ENCODE results near the gene RFX2.
"Not testable (repeated sequence)": the region's sequence is repeated elsewhere in the genome, so short reads cannot be mapped to it uniquely, and the experiment has no call there.

RFX2 gene

GRCh38 chr19:5961641-5961968, 148.7 kb downstream of the RFX2 start:
- not testable (repeated sequence) for H3K9me3 Mint-ChIP-seq, DNase-seq, H3K27me3 Mint-ChIP-seq
- H3K4me3 Mint-ChIP-seq: peak overlapping the region; percentile 66 to 70
- ATAC-seq (replicated peaks): peak; percentile 31
- peaks cover 26% of the 10 kb centered on the region for H3K36me3 Mint-ChIP-seq (ENCODE audit: insufficient read depth)
- H3K4me1 Mint-ChIP-seq (ENCODE audit: low read depth in 2 of 2): peaks cover 63 to 66% of the 10 kb centered on the region in 2 donors
- H3K27ac Mint-ChIP-seq: peak overlapping the region; percentile 95 to 97

DNA sequence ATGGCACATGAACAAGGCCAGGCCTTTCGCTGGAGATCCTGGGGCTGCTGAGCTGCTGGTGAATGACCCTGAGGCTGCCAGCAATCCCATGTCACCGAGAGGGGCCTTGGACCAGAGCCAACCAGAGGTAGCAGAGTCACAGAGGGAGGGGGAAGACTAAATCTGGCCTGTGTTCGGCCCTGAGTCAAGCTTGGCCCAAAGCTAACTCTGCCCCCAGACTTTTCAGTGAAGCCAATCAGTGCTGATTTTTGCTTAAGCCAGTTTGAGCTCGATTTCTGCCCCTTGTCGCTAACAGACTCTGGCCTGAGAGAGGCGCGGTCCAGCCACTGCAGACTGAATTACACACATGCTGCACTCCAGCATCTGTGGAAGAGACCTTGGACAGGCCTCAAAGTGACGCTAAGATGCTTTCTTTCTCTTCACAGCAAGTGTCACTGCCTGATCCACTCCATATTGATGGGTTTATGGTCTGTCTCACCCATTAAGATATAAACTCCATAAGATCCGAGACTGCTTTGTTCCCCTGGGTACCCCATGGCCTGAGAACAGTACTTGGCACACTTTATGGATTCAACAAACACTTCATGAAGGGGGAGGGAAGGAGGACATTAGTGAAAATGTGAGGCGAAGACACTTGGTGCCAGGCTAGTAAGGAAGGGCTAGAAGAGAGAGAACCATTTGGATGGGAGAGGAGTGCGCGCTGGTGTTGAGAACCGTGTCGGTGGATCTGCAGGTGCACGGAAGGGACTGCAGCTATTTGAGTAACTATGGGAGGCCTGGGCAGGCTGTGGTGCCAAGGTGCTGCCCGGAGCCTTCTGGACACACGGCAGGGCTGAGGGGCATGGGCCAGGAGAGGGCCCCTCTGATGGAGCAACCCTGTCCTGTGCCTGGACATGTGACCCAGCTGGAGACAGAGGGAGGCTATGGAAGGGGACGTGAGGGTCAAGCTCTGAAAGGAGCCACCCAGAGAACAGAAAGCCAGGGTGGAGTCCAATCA, 150.0 kb downstream of the RFX2 start:
- Mint-ChIP-seq H3K27ac (peak overlapping the region; percentile 95 to 97), H3K4me3 (peak overlapping the region; percentile 58 to 70), H3K4me1 (ENCODE audit: low read depth in 2 of 2) (peaks cover 65 to 73% of the 10 kb centered on the region in 2 donors), H3K9me3 (no peaks in the 10 kb centered on the region), H3K27me3 (no peaks in the 10 kb centered on the region), H3K36me3 (ENCODE audit: insufficient read depth) (peaks cover 34% of the 10 kb centered on the region)
- ATAC-seq (replicated peaks) (no peak), DNase-seq (no peak)

GRCh38 chr19:5959260-5960004, 150.9 kb downstream of the RFX2 start:
- H3K4me3 Mint-ChIP-seq: peak overlapping the region; percentile 14 to 31
- H3K9me3 Mint-ChIP-seq: no peaks in the 10 kb centered on the region
- H3K27me3 Mint-ChIP-seq: no peaks in the 10 kb centered on the region
- peaks cover 37% of the 10 kb centered on the region for H3K36me3 Mint-ChIP-seq (ENCODE audit: insufficient read depth)
- no peak for ATAC-seq (replicated peaks)
- peak overlapping the region; percentile 95 to 97 for H3K27ac Mint-ChIP-seq
- H3K4me1 Mint-ChIP-seq (ENCODE audit: low read depth in 2 of 2): peaks cover 66 to 68% of the 10 kb centered on the region in 2 donors
- no peak for DNase-seq

GRCh38 chr19:5958851-5959122, 151.5 kb downstream of the RFX2 start:
- H3K4me3 Mint-ChIP-seq: no peak overlapping the region
- H3K9me3 Mint-ChIP-seq: no peaks in the 10 kb centered on the region

GRCh38 chr19:5958074-5958850, 152.0 kb downstream of the RFX2 start:
- H3K9me3 Mint-ChIP-seq: no peaks in the 10 kb centered on the region
- no peak for ATAC-seq (replicated peaks)
- peaks cover 35% of the 10 kb centered on the region for H3K36me3 Mint-ChIP-seq (ENCODE audit: insufficient read depth)
- peak overlapping the region; percentile 60 to 75 for H3K27ac Mint-ChIP-seq
- H3K4me1 Mint-ChIP-seq (ENCODE audit: low read depth in 2 of 2): peaks cover 68 to 72% of the 10 kb centered on the region in 2 donors
- peak overlapping the region in 1 of 2 donors; percentile 38 for H3K4me3 Mint-ChIP-seq
- no peaks in the 10 kb centered on the region for H3K27me3 Mint-ChIP-seq
- DNase-seq: no peak

More at GRCh38 chr19:5958851-5959122, 151.5 kb downstream of the RFX2 start:
- H3K4me1 Mint-ChIP-seq (ENCODE audit: low read depth in 2 of 2): peaks cover 66 to 68% of the 10 kb centered on the region in 2 donors
- DNase-seq (no peak), ATAC-seq (replicated peaks) (no peak)
- no peaks in the 10 kb centered on the region for H3K27me3 Mint-ChIP-seq
- peaks cover 35% of the 10 kb centered on the region for H3K36me3 Mint-ChIP-seq (ENCODE audit: insufficient read depth)
- H3K27ac Mint-ChIP-seq: peak overlapping the region; percentile 75 to 97

DNA sequence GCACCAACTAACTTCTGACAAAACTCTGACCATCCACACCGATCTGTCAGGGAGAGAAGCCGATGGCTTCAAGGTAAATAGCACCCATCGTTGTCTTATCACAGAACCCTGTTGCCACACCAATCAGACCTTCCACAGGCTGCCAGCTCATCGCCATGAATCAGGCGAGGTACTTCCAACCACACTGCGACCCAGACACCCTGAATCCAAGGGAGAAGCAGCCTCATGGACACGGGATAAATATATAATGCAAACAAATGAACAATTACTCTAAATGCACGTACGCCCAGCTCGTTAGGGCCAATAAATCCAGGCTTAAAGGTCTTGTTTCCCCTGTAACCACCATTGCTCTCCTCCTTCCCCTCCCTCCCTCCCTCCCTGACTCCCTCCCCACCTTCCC, 153.1 kb downstream of the RFX2 start:
- peaks cover 70% of the 10 kb centered on the region in 2 donors for H3K4me1 Mint-ChIP-seq (ENCODE audit: low read depth in 2 of 2)
- DNase-seq (no peak), ATAC-seq (replicated peaks) (no peak)
- no peaks in the 10 kb centered on the region for H3K9me3 Mint-ChIP-seq
- H3K27ac Mint-ChIP-seq: peak overlapping the region; percentile 60 to 75
- peaks cover 34% of the 10 kb centered on the region for H3K36me3 Mint-ChIP-seq (ENCODE audit: insufficient read depth)
- no peaks in the 10 kb centered on the region for H3K27me3 Mint-ChIP-seq
- no peak overlapping the region for H3K4me3 Mint-ChIP-seq

DNA sequence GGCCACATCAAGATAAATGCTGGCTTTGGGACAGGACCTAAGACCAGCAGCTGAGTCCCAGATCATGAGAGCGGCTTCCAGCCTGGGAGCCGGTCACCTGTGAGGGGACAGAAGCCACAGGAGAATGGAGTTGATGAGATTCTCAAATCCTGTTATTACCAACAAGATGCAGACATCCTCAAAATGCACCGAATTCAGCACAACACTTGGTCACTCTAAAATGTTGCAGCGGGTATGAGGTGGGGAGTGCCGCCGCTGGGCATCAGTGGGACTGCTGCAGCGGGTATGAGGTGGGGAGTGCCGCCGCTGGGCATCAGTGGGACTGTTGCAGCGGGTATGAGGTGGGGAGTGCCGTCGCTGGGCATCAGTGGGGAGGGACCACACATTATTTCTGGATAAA, 153.6 kb downstream of the RFX2 start:
- peak overlapping the region; percentile 60 to 75 for H3K27ac Mint-ChIP-seq

DNA sequence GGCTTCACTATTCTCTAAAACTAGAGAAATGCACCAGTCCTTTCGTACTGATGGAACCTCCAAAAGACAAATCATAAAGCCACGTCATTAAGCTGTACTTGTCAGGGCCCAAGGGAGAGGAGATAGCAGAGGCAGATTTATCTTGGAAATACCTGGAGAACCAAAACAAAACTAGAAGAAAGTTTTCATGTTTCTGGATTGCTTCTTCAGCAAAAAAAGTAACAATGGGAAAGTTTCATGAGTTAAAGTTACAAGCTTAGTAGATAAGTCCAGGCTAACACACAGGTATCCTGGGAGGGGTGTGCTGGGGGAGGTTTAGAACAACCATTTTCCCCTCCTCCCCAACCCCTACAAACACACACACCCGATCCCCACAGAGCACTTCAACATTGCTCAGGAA, 154.0 kb downstream of the RFX2 start:
- ATAC-seq (replicated peaks): no peak
- H3K9me3 Mint-ChIP-seq: no peaks in the 10 kb centered on the region
- H3K4me1 Mint-ChIP-seq (ENCODE audit: low read depth in 2 of 2): peaks cover 64 to 65% of the 10 kb centered on the region in 2 donors
- no peak for DNase-seq
- peak overlapping the region in 1 of 2 donors; percentile 60 for H3K27ac Mint-ChIP-seq
- H3K36me3 Mint-ChIP-seq (ENCODE audit: insufficient read depth): peaks cover 25% of the 10 kb centered on the region
- H3K27me3 Mint-ChIP-seq: no peaks in the 10 kb centered on the region
- no peak overlapping the region for H3K4me3 Mint-ChIP-seq

More for the DNA sequence above, 153.6 kb downstream of the RFX2 start:
- ATAC-seq (replicated peaks): no peak
- peaks cover 29% of the 10 kb centered on the region for H3K36me3 Mint-ChIP-seq (ENCODE audit: insufficient read depth)
- H3K9me3 Mint-ChIP-seq: no peaks in the 10 kb centered on the region
- H3K4me3 Mint-ChIP-seq: no peak overlapping the region
- no peaks in the 10 kb centered on the region for H3K27me3 Mint-ChIP-seq
- H3K4me1 Mint-ChIP-seq (ENCODE audit: low read depth in 2 of 2): peaks cover 65 to 66% of the 10 kb centered on the region in 2 donors
- no peak for DNase-seq

DNA sequence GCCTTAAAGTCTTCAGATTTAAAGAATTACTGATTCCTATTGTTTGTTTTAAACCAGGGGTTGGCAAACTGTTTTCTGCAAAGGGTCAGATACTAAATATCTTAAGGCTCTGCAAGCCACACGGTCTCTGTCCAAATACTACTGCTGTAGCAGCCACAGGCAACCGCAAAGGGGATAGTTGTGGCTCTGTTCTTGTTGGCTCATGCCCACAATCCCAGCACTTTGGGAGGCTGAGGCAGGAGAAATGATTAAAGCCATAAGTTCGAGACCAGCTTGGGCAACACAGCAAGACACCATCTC, 154.7 kb downstream of the RFX2 start:
- no peak for ATAC-seq (replicated peaks)
- no peaks in the 10 kb centered on the region for H3K9me3 Mint-ChIP-seq

GRCh38 chr19:5954293-5954692, 156.0 kb downstream of the RFX2 start:
- ATAC-seq (replicated peaks): no peak
- H3K27ac Mint-ChIP-seq: peak overlapping the region; percentile 90 to 92
- H3K36me3 Mint-ChIP-seq (ENCODE audit: insufficient read depth): peaks cover 29% of the 10 kb centered on the region
- no peaks in the 10 kb centered on the region for H3K9me3 Mint-ChIP-seq
- DNase-seq: no peak
- H3K27me3 Mint-ChIP-seq: no peaks in the 10 kb centered on the region
- H3K4me3 Mint-ChIP-seq: peak overlapping the region; percentile 53 to 60
- H3K4me1 Mint-ChIP-seq (ENCODE audit: low read depth in 2 of 2): peaks cover 70 to 73% of the 10 kb centered on the region in 2 donors

More for the DNA sequence above, 154.7 kb downstream of the RFX2 start:
- Mint-ChIP-seq H3K27ac (no peak overlapping the region), H3K36me3 (ENCODE audit: insufficient read depth) (peaks cover 22% of the 10 kb centered on the region), H3K27me3 (no peaks in the 10 kb centered on the region), H3K4me1 (ENCODE audit: low read depth in 2 of 2) (peaks cover 64 to 66% of the 10 kb centered on the region in 2 donors), H3K4me3 (no peak overlapping the region)
- no peak for DNase-seq

- DNase-seq (no peak), ATAC-seq (replicated peaks) (peak; percentile 33)
- H3K27me3 Mint-ChIP-seq: no peaks in the 10 kb centered on the region
- H3K4me3 Mint-ChIP-seq: peak overlapping the region; percentile 53 to 60
- no peaks in the 10 kb centered on the region for H3K9me3 Mint-ChIP-seq
- H3K27ac Mint-ChIP-seq: peak overlapping the region; percentile 90 to 92
- peaks cover 71 to 72% of the 10 kb centered on the region in 2 donors for H3K4me1 Mint-ChIP-seq (ENCODE audit: low read depth in 2 of 2)
- H3K36me3 Mint-ChIP-seq (ENCODE audit: insufficient read depth): peaks cover 26% of the 10 kb centered on the region
Measured at GRCh38 chr19:5953680-5954213, 156.6 kb downstream of the RFX2 start.

DNA sequence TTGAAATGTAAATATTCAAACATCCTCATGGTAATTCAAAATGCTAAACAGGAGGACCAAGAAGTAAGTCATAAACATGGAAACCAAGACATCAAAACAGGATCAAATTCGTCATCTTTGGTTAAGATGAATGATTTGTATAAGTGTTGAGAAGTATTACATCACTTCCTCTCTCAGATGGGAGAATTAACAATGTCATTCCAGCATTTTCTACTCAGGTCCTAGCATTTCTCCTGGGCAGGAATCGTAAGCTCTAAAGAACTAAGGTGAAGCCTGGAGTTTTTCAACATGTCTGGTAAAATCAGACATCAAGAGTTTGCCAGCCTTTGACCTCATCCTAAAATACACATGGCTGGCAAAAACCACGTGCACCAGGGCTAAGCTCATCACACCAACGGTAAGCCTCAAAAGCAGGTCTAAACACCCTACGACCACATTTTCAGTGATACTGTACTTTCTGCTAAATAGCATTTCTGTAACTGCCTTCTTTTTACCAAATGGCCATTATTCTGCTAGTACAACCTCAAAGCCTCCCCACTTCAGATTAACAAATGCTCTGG, 157.2 kb downstream of the RFX2 start:
- Mint-ChIP-seq H3K27ac (peak overlapping the region; percentile 90 to 92), H3K4me1 (ENCODE audit: low read depth in 2 of 2) (peaks cover 72 to 74% of the 10 kb centered on the region in 2 donors), H3K36me3 (ENCODE audit: insufficient read depth) (peaks cover 22% of the 10 kb centered on the region), H3K4me3 (peak overlapping the region; percentile 53 to 60), H3K27me3 (no peaks in the 10 kb centered on the region), H3K9me3 (no peaks in the 10 kb centered on the region)
- ATAC-seq (replicated peaks): peak; percentile 41
- no peak for DNase-seq
